Liver (tissue), 9 donors: ENCODE data around the gene CUL2. TPM values are rescaled to one million over a fixed set of nuclear protein-coding genes. Genes with fewer than 3 reads are reported as not detected.

Experiments
- DNase-seq: peaks from one replicate; pipeline ENCODE4 v3.0.0-alpha.2; 2017; ENCODE audit warnings: low spot score
- H3K27ac ChIP-seq, 2 donors: one replicate each; pipeline ENCODE4 v1.7.0; 2013; ENCODE audit warnings: inconsistent platforms in 2 of 2, low read length in 2 of 2, control low read depth in 1 of 2, low read depth in 1 of 2, mild to moderate bottlenecking in 1 of 2
- H3K27me3 ChIP-seq, 4 donors: one replicate each; pipeline versions ENCODE4 v1.6.1 to v1.7.0; 2013; ENCODE audit warnings: low read length in 3 of 4, inconsistent platforms in 1 of 4, mild to moderate bottlenecking in 1 of 4, moderate library complexity in 1 of 4; ENCODE audit not compliant: control insufficient read depth in 4 of 4, insufficient read depth in 4 of 4
- H3K36me3 ChIP-seq, 4 donors: one replicate each; pipeline versions ENCODE4 v1.6.1 to v1.7.0; 2013; ENCODE audit warnings: low read length in 3 of 4, mild to moderate bottlenecking in 3 of 4, low read depth in 1 of 4, moderate library complexity in 1 of 4; ENCODE audit not compliant: control insufficient read depth in 4 of 4, insufficient read depth in 3 of 4
- H3K4me1 ChIP-seq, 4 donors: one replicate each; pipeline versions ENCODE4 v1.6.1 to v1.7.0; 2013; ENCODE audit warnings: low read length in 3 of 4, mild to moderate bottlenecking in 3 of 4, moderate library complexity in 1 of 4; ENCODE audit not compliant: control insufficient read depth in 4 of 4, insufficient read depth in 4 of 4
- H3K4me3 ChIP-seq, 3 donors: one replicate each; pipeline versions ENCODE4 v1.6.1 to v1.7.0; 2013; ENCODE audit warnings: low read length in 3 of 3, control low read depth in 1 of 3, low read depth in 1 of 3, mild to moderate bottlenecking in 1 of 3
- H3K9ac ChIP-seq, 2 donors: one replicate each; pipeline ENCODE4 v1.7.0; 2013; ENCODE audit warnings: low read length in 2 of 2, mild to moderate bottlenecking in 2 of 2, moderate library complexity in 2 of 2, control low read depth in 1 of 2, low read depth in 1 of 2
- H3K9me3 ChIP-seq, 4 donors: one replicate each; pipeline versions ENCODE4 v1.6.1 to v1.7.0; 2013; ENCODE audit warnings: low read length in 3 of 4; ENCODE audit not compliant: control insufficient read depth in 4 of 4
- EGR1 ChIP-seq, 2 donors: IDR thresholded peaks; 2 replicates each; pipeline ENCODE4 v1.6.1; 2016 to 2018; ENCODE audit warnings: antibody characterized with exemption in 2 of 2, low read depth in 2 of 2
- FOXA1 ChIP-seq: IDR thresholded peaks from 2 replicates; pipeline ENCODE4 v1.6.1; 2016; ENCODE audit warnings: antibody characterized with exemption
- FOXA2 ChIP-seq: IDR thresholded peaks from 2 replicates; pipeline ENCODE4 v1.6.1; 2016; ENCODE audit warnings: antibody characterized with exemption
- GABPA ChIP-seq, 2 donors: IDR thresholded peaks in 1 of 2; conservative IDR thresholded peaks in 1 of 2; 2 replicates each; pipeline ENCODE4 v1.6.1; 2016; ENCODE audit warnings: antibody characterized with exemption in 2 of 2, mild to moderate bottlenecking in 1 of 2, moderate library complexity in 1 of 2
- HNF4A ChIP-seq, 2 donors: conservative IDR thresholded peaks; 2 replicates each; pipeline ENCODE4 v1.6.1; 2016; ENCODE audit warnings: antibody characterized with exemption in 2 of 2, mild to moderate bottlenecking in 2 of 2
- HNF4G ChIP-seq: IDR thresholded peaks from 2 replicates; pipeline ENCODE4 v1.6.1; 2016; ENCODE audit warnings: antibody characterized with exemption
- JUND ChIP-seq, 2 donors: IDR thresholded peaks; 2 replicates each; pipeline ENCODE4 v1.6.1; 2016; ENCODE audit warnings: antibody characterized with exemption in 2 of 2
- NR2F2 ChIP-seq: IDR thresholded peaks from 2 replicates; pipeline ENCODE4 v1.6.1; 2016; ENCODE audit warnings: antibody characterized with exemption
- RAD21 ChIP-seq, 2 donors: IDR thresholded peaks; 2 replicates each; pipeline ENCODE4 v1.6.1; 2016; ENCODE audit warnings: antibody characterized with exemption in 2 of 2, mild to moderate bottlenecking in 2 of 2
- RXRA ChIP-seq, 2 donors: IDR thresholded peaks; 2 replicates each; pipeline ENCODE4 v1.6.1; 2017 to 2018; ENCODE audit warnings: antibody characterized with exemption in 2 of 2, mild to moderate bottlenecking in 1 of 2
- SP1 ChIP-seq: IDR thresholded peaks from 2 replicates; pipeline ENCODE4 v1.6.1; 2018; ENCODE audit warnings: antibody characterized with exemption, mild to moderate bottlenecking
- TAF1 ChIP-seq: conservative IDR thresholded peaks from 2 replicates; pipeline ENCODE4 v1.6.1; 2016; ENCODE audit warnings: antibody characterized with exemption, mild to moderate bottlenecking
- YY1 ChIP-seq: IDR thresholded peaks from 2 replicates; pipeline ENCODE4 v1.6.1; 2016; ENCODE audit warnings: antibody characterized with exemption, mild to moderate bottlenecking
- WGBS: extraction: QIAGEN DNeasy Blood & Tissue Kit; methylation state at CpG from one replicate; pipeline ENCODE4 v1.1.7; 2013; 5-methylcytosine and 5-hydroxymethylcytosine counted together
- polyA plus RNA-seq, 2 donors: library from polyadenylated mRNA; stranded (reverse) in 1 of 2; unstranded in 1 of 2; fragments of 200-250 nt in 1 of 2; fragments of >200 nt in 1 of 2; fragmentation: Nextera tagmentation in 1 of 2; extraction: Ambion mirVana in 1 of 2; gene quantifications; one replicate each; pipeline versions ENCODE4 v1.2.1 to v1.2.3, GENCODE V29; 2013 to 2015
- total RNA-seq, 2 donors: library from RNA; depleted of rRNA; stranded (reverse); fragments of >200 nt; gene quantifications; one replicate each; pipeline ENCODE4 v1.2.3, GENCODE V29; 2014
- TF ChIP-seq, protein P1 (sequence below): fragments of 150-350 bp; IDR thresholded peaks from 2 replicates; pipeline ENCODE4 v1.5.1; 2017; ENCODE audit warnings: improper control_type of control experiment, low read depth, low read length; ENCODE audit not compliant: missing input control
- TF ChIP-seq, protein P2 (sequence below): IDR thresholded peaks from 2 replicates; pipeline ENCODE4 v1.6.1; 2016; ENCODE audit warnings: antibody characterized with exemption
- TF ChIP-seq, protein P3 (sequence below): IDR thresholded peaks from 2 replicates; pipeline ENCODE4 v1.6.1; 2016; ENCODE audit warnings: antibody characterized with exemption, mild to moderate bottlenecking
- TF ChIP-seq, protein P4 (sequence below): IDR thresholded peaks from 2 replicates; pipeline ENCODE4 v1.6.1; 2016; ENCODE audit warnings: antibody characterized with exemption
- TF ChIP-seq, protein P5 (sequence below): IDR thresholded peaks from 2 replicates; pipeline ENCODE4 v1.6.1; 2016; ENCODE audit warnings: antibody characterized with exemption
- donor health status: healthy.
- donor health status: healthy.
- donor health status: healthy.
- donor health status: healthy.
- donor health status: healthy.

CUL2 gene
- total and polyA plus RNA-seq, 4 donors, result 8.6 to 14.1 (median 12.1) TPM

DNA sequence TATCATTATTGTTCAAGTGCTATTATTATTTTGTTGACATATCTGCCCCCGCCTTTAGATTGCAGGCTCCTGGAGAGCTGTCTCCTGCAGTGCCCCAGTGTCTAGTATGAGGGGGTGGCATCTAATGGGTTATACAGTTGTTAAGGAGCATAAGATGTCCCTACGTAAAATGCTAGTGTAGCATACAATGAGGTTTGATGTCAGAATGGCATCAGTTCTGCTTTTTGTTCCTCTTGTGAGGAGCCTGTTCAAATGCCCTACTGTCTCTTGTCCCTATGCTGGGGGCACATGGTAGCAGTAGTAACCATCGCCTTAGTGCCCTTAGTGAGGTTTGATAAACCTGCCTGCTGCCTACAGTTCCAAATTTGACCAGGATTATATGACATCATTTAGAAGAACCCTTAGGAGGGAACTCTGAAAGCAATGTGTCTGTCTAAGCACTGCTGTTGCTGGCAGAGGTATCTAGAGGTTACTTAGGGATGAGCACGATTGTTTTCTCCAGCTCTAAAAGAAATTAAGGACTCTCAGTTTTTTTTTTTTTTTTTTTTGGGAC, 46.2 kb upstream of the CUL2 start (continued):
- TF ChIP-seq, protein P1, sequence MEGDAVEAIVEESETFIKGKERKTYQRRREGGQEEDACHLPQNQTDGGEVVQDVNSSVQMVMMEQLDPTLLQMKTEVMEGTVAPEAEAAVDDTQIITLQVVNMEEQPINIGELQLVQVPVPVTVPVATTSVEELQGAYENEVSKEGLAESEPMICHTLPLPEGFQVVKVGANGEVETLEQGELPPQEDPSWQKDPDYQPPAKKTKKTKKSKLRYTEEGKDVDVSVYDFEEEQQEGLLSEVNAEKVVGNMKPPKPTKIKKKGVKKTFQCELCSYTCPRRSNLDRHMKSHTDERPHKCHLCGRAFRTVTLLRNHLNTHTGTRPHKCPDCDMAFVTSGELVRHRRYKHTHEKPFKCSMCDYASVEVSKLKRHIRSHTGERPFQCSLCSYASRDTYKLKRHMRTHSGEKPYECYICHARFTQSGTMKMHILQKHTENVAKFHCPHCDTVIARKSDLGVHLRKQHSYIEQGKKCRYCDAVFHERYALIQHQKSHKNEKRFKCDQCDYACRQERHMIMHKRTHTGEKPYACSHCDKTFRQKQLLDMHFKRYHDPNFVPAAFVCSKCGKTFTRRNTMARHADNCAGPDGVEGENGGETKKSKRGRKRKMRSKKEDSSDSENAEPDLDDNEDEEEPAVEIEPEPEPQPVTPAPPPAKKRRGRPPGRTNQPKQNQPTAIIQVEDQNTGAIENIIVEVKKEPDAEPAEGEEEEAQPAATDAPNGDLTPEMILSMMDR, result no peak
- TF ChIP-seq JUND (IDR thresholded peaks at IDR 0.05), result no peak
- TF ChIP-seq SP1, result no peak
- TF ChIP-seq RXRA (IDR thresholded peaks at IDR 0.05), result no peak
- no peak for TF ChIP-seq FOXA1

DNA sequence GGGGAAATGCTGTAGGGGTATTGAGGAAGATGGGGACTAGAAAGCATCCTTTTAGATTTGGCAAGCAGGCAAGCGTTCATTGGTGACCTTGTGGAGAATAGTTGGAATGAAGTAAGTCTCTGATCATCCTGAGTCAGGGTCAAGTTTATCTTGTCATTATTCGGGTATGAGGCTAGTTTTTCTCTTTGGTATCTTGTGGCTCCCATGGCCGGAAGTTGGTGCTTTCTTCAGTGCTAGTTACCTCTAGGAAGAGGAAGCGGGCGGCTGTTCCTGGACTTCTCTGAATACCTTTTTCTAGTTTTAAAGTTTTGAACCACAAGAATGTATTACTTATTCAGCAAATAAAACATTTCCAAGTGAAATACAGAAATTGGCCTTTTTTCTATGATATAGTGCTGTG, 45.7 kb upstream of the CUL2 start:
- TF ChIP-seq JUND (IDR thresholded peaks at IDR 0.05) (no peak), FOXA2 (no peak), HNF4G (no peak), YY1 (no peak), FOXA1 (no peak), SP1 (no peak), GABPA (IDR thresholded peaks at IDR 0.05 in 1 of 2, conservative IDR thresholded peaks at IDR 0.05 in 1 of 2) (no peak), TAF1 (no peak), RAD21 (IDR thresholded peaks at IDR 0.05) (no peak), RXRA (IDR thresholded peaks at IDR 0.05) (no peak), NR2F2 (no peak), HNF4A (conservative IDR thresholded peaks at IDR 0.05) (no peak), EGR1 (IDR thresholded peaks at IDR 0.05; ENCODE audit: low read depth in 2 of 2) (no peak)
- TF ChIP-seq, protein P2, sequence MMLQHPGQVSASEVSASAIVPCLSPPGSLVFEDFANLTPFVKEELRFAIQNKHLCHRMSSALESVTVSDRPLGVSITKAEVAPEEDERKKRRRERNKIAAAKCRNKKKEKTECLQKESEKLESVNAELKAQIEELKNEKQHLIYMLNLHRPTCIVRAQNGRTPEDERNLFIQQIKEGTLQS, result no peak
- TF ChIP-seq, protein P3, sequence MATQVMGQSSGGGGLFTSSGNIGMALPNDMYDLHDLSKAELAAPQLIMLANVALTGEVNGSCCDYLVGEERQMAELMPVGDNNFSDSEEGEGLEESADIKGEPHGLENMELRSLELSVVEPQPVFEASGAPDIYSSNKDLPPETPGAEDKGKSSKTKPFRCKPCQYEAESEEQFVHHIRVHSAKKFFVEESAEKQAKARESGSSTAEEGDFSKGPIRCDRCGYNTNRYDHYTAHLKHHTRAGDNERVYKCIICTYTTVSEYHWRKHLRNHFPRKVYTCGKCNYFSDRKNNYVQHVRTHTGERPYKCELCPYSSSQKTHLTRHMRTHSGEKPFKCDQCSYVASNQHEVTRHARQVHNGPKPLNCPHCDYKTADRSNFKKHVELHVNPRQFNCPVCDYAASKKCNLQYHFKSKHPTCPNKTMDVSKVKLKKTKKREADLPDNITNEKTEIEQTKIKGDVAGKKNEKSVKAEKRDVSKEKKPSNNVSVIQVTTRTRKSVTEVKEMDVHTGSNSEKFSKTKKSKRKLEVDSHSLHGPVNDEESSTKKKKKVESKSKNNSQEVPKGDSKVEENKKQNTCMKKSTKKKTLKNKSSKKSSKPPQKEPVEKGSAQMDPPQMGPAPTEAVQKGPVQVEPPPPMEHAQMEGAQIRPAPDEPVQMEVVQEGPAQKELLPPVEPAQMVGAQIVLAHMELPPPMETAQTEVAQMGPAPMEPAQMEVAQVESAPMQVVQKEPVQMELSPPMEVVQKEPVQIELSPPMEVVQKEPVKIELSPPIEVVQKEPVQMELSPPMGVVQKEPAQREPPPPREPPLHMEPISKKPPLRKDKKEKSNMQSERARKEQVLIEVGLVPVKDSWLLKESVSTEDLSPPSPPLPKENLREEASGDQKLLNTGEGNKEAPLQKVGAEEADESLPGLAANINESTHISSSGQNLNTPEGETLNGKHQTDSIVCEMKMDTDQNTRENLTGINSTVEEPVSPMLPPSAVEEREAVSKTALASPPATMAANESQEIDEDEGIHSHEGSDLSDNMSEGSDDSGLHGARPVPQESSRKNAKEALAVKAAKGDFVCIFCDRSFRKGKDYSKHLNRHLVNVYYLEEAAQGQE, result no peak
- TF ChIP-seq, protein P4, sequence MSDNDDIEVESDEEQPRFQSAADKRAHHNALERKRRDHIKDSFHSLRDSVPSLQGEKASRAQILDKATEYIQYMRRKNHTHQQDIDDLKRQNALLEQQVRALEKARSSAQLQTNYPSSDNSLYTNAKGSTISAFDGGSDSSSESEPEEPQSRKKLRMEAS, result no peak
- TF ChIP-seq, protein P5, sequence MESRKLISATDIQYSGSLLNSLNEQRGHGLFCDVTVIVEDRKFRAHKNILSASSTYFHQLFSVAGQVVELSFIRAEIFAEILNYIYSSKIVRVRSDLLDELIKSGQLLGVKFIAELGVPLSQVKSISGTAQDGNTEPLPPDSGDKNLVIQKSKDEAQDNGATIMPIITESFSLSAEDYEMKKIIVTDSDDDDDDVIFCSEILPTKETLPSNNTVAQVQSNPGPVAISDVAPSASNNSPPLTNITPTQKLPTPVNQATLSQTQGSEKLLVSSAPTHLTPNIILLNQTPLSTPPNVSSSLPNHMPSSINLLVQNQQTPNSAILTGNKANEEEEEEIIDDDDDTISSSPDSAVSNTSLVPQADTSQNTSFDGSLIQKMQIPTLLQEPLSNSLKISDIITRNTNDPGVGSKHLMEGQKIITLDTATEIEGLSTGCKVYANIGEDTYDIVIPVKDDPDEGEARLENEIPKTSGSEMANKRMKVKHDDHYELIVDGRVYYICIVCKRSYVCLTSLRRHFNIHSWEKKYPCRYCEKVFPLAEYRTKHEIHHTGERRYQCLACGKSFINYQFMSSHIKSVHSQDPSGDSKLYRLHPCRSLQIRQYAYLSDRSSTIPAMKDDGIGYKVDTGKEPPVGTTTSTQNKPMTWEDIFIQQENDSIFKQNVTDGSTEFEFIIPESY, result no peak
- TF ChIP-seq, protein P1, result no peak
- Histone ChIP-seq H3K27ac (no peak overlapping the region), H3K4me3 (no peak overlapping the region), H3K27me3 (no peaks in the 10 kb centered on the region), H3K4me1 (peaks cover 0 to 12% (median 4%) of the 10 kb centered on the region in 4 donors), H3K9me3 (no peaks in the 10 kb centered on the region), H3K9ac (no peak overlapping the region), H3K36me3 (no peaks in the 10 kb centered on the region)
- WGBS, result 75% methylated on average over 5 of the region's 5 CpGs
- no peak for DNase-seq
